OCI-LY7 (cell line): ENCODE data around the gene GRIK2. TPM values are rescaled to one million over a fixed set of nuclear protein-coding genes. Genes with fewer than 3 reads are reported as not detected.

ENCODE experiments used
- BruUV-seq: library from RNA; stranded (reverse); fragments of 400-500 nt; replicated peaks from 2 replicates; lab custom pipeline; 2021; lab: Mats Ljungman, UMichigan
- CTCF ChIA-PET: fragments of 300-600 bp; sonication (Branson Sonifier 250); formaldehyde crosslinking; loops from one replicate; lab custom pipeline; 2022; ENCODE audit warnings: antibody characterized with exemption; ENCODE audit not compliant: unreplicated experiment; lab: Charles Lee
- POLR2A ChIA-PET: fragments of 300-600 bp; sonication (Branson Sonifier 250); formaldehyde crosslinking; loops from one replicate; lab custom pipeline; 2022; ENCODE audit warnings: antibody characterized with exemption; lab: Charles Lee
- DNase-seq: peaks from one replicate; pipeline ENCODE4 v3.0.0-alpha.2; 2015; ENCODE audit warnings: low spot score
- H2AFZ ChIP-seq: fragments of 200-600 bp; sonication (generic), shearing (Covaris generic); 2 replicates; pipeline ENCODE4 v1.6.1; 2014; ENCODE audit warnings: mild to moderate bottlenecking, antibody characterized with exemption, low read length, moderate library complexity
- H3K27ac ChIP-seq: fragments of 200-600 bp; sonication (generic); 2 replicates; pipeline ENCODE4 v1.5.1; 2014; ENCODE audit warnings: mixed run types, low read depth, mild to moderate bottlenecking, moderate library complexity, low read length, inconsistent platforms; ENCODE audit not compliant: poor library complexity, severe bottlenecking
- H3K36me3 ChIP-seq: fragments of 200-600 bp; sonication (generic); 2 replicates; pipeline ENCODE4 v1.6.1; 2014; ENCODE audit warnings: mild to moderate bottlenecking, antibody characterized with exemption, low read length, moderate library complexity, mixed read lengths; ENCODE audit not compliant: insufficient read depth
- H3K4me1 ChIP-seq: fragments of 200-600 bp; sonication (generic); 2 replicates; pipeline ENCODE4 v1.5.1; 2014; ENCODE audit warnings: mild to moderate bottlenecking, low read length; ENCODE audit not compliant: insufficient read depth, poor library complexity, severe bottlenecking
- H3K4me2 ChIP-seq: fragments of 200-600 bp; sonication (generic); 2 replicates; pipeline ENCODE4 v1.6.1; 2014; ENCODE audit warnings: mild to moderate bottlenecking, low read length
- H3K4me3 ChIP-seq: fragments of 200-600 bp; sonication (generic); 2 replicates; pipeline ENCODE4 v1.5.1; 2014; ENCODE audit warnings: mild to moderate bottlenecking, low read depth, low read length; ENCODE audit not compliant: poor library complexity, severe bottlenecking
- H3K79me2 ChIP-seq: fragments of 200-600 bp; sonication (generic); 2 replicates; pipeline ENCODE4 v1.6.1; 2016; ENCODE audit warnings: low read depth, mild to moderate bottlenecking, low read length, moderate library complexity, mixed read lengths; ENCODE audit not compliant: insufficient read depth
- H3K9me2 ChIP-seq: fragments of 200-600 bp; sonication (generic); 2 replicates; pipeline ENCODE4 v1.6.1; 2016; ENCODE audit warnings: mild to moderate bottlenecking, low read length, mixed read lengths; ENCODE audit not compliant: insufficient read depth
- H3K9me3 ChIP-seq: fragments of 200-600 bp; sonication (generic); 2 replicates; pipeline ENCODE4 v1.6.1; 2014; ENCODE audit warnings: mild to moderate bottlenecking, mixed run types, low read length, mixed read lengths
- H4K20me1 ChIP-seq: fragments of 200-600 bp; sonication (generic); 2 replicates; pipeline ENCODE4 v1.6.1; 2014; ENCODE audit warnings: mild to moderate bottlenecking, antibody characterized with exemption, low read length, moderate library complexity, mixed read lengths; ENCODE audit not compliant: insufficient read depth
- CTCF ChIP-seq: fragments of 200-600 bp; sonication (generic); conservative IDR thresholded peaks from 2 replicates; pipeline ENCODE4 v1.5.1; 2014; ENCODE audit warnings: mild to moderate bottlenecking, antibody characterized with exemption, low read length, moderate library complexity, mixed read lengths
- EZH2phosphoT487 ChIP-seq: fragments of 200-600 bp; sonication (generic); IDR thresholded peaks from 2 replicates; pipeline ENCODE4 v1.6.1; 2018; ENCODE audit warnings: low read depth, borderline replicate concordance, mild to moderate bottlenecking, mixed run types, antibody characterized with exemption, low read length, moderate library complexity, mixed read lengths
- intact Hi-C: fragments of 100-400 bp; cut with micrococcal nuclease; formaldehyde crosslinking; loops from one replicate; pipeline ENCODE4 v1.10.0; 2022; ENCODE audit not compliant: unreplicated experiment
- total RNA-seq, 2 experiments: library from RNA; depleted of rRNA in 1 of 2; stranded (reverse); fragments of >200 nt in 1 of 2; shearing (Covaris generic) in 1 of 2; gene quantifications; 2 replicates each; pipeline ENCODE4 v1.2.3, GENCODE V29; 2014 to 2022

GRIK2 gene
- total RNA-seq, 2 experiments from 2014 or later = not detected

GRCh38 chr6:101484781-101485180 lies 91.3 kb downstream of the GRIK2 start:
- Histone ChIP-seq H3K4me1 (no peaks in the 10 kb centered on the region), H4K20me1 (no peaks in the 10 kb centered on the region), H3K9me2 (no peaks in the 10 kb centered on the region), H3K79me2 (no peaks in the 10 kb centered on the region), H3K4me2 (no peak overlapping the region), H3K36me3 (no peaks in the 10 kb centered on the region), H3K27ac (no peak overlapping the region), H3K9me3 (no peaks in the 10 kb centered on the region), H2AFZ (no peak overlapping the region), H3K4me3 (no peak overlapping the region)
- no TSS peak for BruUV-seq
- no peak for DNase-seq
- CTCF ChIA-PET = no interaction called here
- TF ChIP-seq CTCF = no peak
- TF ChIP-seq EZH2phosphoT487 = no peak
- POLR2A ChIA-PET = interaction anchor here (0.5 to 0.7 kb wide), 2 partner anchors 590 to 1117 kb away, joined by 3 read pairs; no protein-coding TSS in a partner anchor
- intact Hi-C loops = no loop called here

GRCh38 chr6:101486124-101486523 lies 92.6 kb downstream of the GRIK2 start:
- Histone ChIP-seq H2AFZ (no peak overlapping the region), H3K9me2 (no peaks in the 10 kb centered on the region), H3K4me2 (no peak overlapping the region), H3K4me3 (no peak overlapping the region), H3K79me2 (no peaks in the 10 kb centered on the region), H3K27ac (no peak overlapping the region), H4K20me1 (no peaks in the 10 kb centered on the region), H3K36me3 (no peaks in the 10 kb centered on the region), H3K4me1 (no peaks in the 10 kb centered on the region), H3K9me3 (no peaks in the 10 kb centered on the region)
- POLR2A ChIA-PET = interaction anchor here (0.6 kb wide), 1 partner anchor 182 kb away, joined by 6 read pairs; no protein-coding TSS in a partner anchor
- CTCF ChIA-PET = no interaction called here
- DNase-seq = no peak
- no TSS peak for BruUV-seq
- intact Hi-C loops = no loop called here
- TF ChIP-seq CTCF = no peak
- no peak for TF ChIP-seq EZH2phosphoT487

GRCh38 chr6:101486726-101487125 lies 93.2 kb downstream of the GRIK2 start:
- BruUV-seq = no TSS peak
- Histone ChIP-seq H2AFZ (no peak overlapping the region), H3K4me1 (no peaks in the 10 kb centered on the region), H3K36me3 (no peaks in the 10 kb centered on the region), H3K9me2 (no peaks in the 10 kb centered on the region), H3K27ac (no peak overlapping the region), H3K4me2 (no peak overlapping the region), H3K4me3 (no peak overlapping the region), H3K79me2 (no peaks in the 10 kb centered on the region), H3K9me3 (no peaks in the 10 kb centered on the region), H4K20me1 (no peaks in the 10 kb centered on the region)
- DNase-seq = no peak
- ChIA-PET POLR2A (interaction anchor here (0.6 kb wide), 1 partner anchor 593 kb away, joined by 3 read pairs; no protein-coding TSS in a partner anchor), CTCF (no interaction called here)
- intact Hi-C loops = no loop called here
- TF ChIP-seq CTCF (no peak), EZH2phosphoT487 (no peak)
